ENCODE measurements around the gene RND2. TPM values are rescaled to one million over a fixed set of nuclear protein-coding genes. Genes with fewer than 3 reads are reported as not detected.
"Not testable (repeated sequence)": the region's sequence is repeated elsewhere in the genome, so short reads cannot be mapped to it uniquely, and the experiment has no call there.

RND2 gene
- total and polyA plus RNA-seq, 9 donors = 0.35 to 1.2 (median 0.81) TPM

GRCh38 chr17:42989726-42990652, 35.0 kb upstream of the RND2 start:
- peaks cover 45% of the 10 kb centered on the region for H3K36me3 ChIP-seq (ENCODE audit: control insufficient read depth, insufficient read depth, low read length)
- 67% methylated on average over 2 of the region's 6 CpGs for WGBS (ENCODE audit: insufficient coverage)
- DNase-seq = no peak

GRCh38 chr17:42991471-42991870, 33.6 kb upstream of the RND2 start:
- no peaks in the 10 kb centered on the region for H3K4me1 ChIP-seq (ENCODE audit: control insufficient read depth, insufficient read depth, low read length)
- H3K4me3 ChIP-seq (ENCODE audit: low read length) = no peak overlapping the region
- no peaks in the 10 kb centered on the region for H3K27me3 ChIP-seq (ENCODE audit: control insufficient read depth, insufficient read depth, low read length)
- DNase-seq = no peak
- WGBS (ENCODE audit: insufficient coverage) = 98% methylated on average over 5 of the region's 6 CpGs
- no peaks in the 10 kb centered on the region for H3K9me3 ChIP-seq (replicated peaks; ENCODE audit: control insufficient read depth, low read depth, low read length)
- H3K36me3 ChIP-seq (ENCODE audit: control insufficient read depth, insufficient read depth, low read length) = peaks cover 43% of the 10 kb centered on the region
- no peak overlapping the region for H3K27ac ChIP-seq (ENCODE audit: low read length)

More at GRCh38 chr17:42989726-42990652, 35.0 kb upstream of the RND2 start:
- no peaks in the 10 kb centered on the region for H3K4me1 ChIP-seq (ENCODE audit: control insufficient read depth, insufficient read depth, low read length)
- no peak overlapping the region for H3K4me3 ChIP-seq (ENCODE audit: low read length)
- no peaks in the 10 kb centered on the region for H3K9me3 ChIP-seq (replicated peaks; ENCODE audit: control insufficient read depth, low read depth, low read length)
- no peaks in the 10 kb centered on the region for H3K27me3 ChIP-seq (ENCODE audit: control insufficient read depth, insufficient read depth, low read length)
- no peak overlapping the region for H3K27ac ChIP-seq (ENCODE audit: low read length)

DNA sequence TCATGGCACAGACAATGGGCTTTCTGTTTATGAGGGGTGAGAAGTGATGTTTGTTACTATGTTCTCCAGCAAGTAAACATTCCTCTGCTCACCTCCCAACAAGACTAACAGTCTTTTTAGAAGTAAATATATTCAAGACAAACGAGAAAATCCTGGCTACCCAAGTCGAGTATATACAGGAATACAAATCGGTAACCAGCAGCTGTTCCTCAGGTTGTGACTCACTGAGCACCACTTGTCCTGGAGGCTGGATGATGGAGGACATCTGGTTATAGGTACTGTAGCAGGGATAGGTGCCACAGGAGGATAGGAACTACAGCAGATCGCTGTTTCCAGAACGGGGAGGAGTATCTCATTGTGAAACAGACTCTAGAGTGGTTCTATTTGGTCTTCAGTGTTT, 32.2 kb upstream of the RND2 start:
- DNase-seq = no peak
- no peak overlapping the region for H3K27ac ChIP-seq (ENCODE audit: low read length)
- no peak overlapping the region for H3K4me3 ChIP-seq (ENCODE audit: low read length)
- 91% methylated on average over 3 of the region's 5 CpGs for WGBS (ENCODE audit: insufficient coverage)
- H3K27me3 ChIP-seq (ENCODE audit: control insufficient read depth, insufficient read depth, low read length) = no peaks in the 10 kb centered on the region
- peaks cover 6% of the 10 kb centered on the region for H3K4me1 ChIP-seq (ENCODE audit: control insufficient read depth, insufficient read depth, low read length)
- peaks cover 36% of the 10 kb centered on the region for H3K36me3 ChIP-seq (ENCODE audit: control insufficient read depth, insufficient read depth, low read length)
- H3K9me3 ChIP-seq (replicated peaks; ENCODE audit: control insufficient read depth, low read depth, low read length) = no peaks in the 10 kb centered on the region

- DNase-seq; H3K4me3 ChIP-seq (ENCODE audit: low read length); H3K4me1 ChIP-seq (ENCODE audit: control insufficient read depth, insufficient read depth, low read length); H3K27me3 ChIP-seq (ENCODE audit: control insufficient read depth, insufficient read depth, low read length); H3K9me3 ChIP-seq (replicated peaks; ENCODE audit: control insufficient read depth, low read depth, low read length); H3K27ac ChIP-seq (ENCODE audit: low read length): not testable (repeated sequence)
- peaks cover 30% of the 10 kb centered on the region for H3K36me3 ChIP-seq (ENCODE audit: control insufficient read depth, insufficient read depth, low read length)
- 40% methylated on average over 1 of the region's 10 CpGs for WGBS (ENCODE audit: insufficient coverage)
Measured at GRCh38 chr17:42993913-42994312, 31.1 kb upstream of the RND2 start.

- H3K27ac ChIP-seq (ENCODE audit: low read length) = peak overlapping the region; percentile 98
- peak overlapping the region; percentile 32 for H3K4me3 ChIP-seq (ENCODE audit: low read length)
- no peak for DNase-seq
- no peaks in the 10 kb centered on the region for H3K27me3 ChIP-seq (ENCODE audit: control insufficient read depth, insufficient read depth, low read length)
- WGBS (ENCODE audit: insufficient coverage) = no CpG with 5 or more reads among the region's 5 CpGs
- peaks cover 16% of the 10 kb centered on the region for H3K4me1 ChIP-seq (ENCODE audit: control insufficient read depth, insufficient read depth, low read length)
- H3K9me3 ChIP-seq (replicated peaks; ENCODE audit: control insufficient read depth, low read depth, low read length) = no peaks in the 10 kb centered on the region
- peaks cover 35% of the 10 kb centered on the region for H3K36me3 ChIP-seq (ENCODE audit: control insufficient read depth, insufficient read depth, low read length)
Measured at GRCh38 chr17:42997390-42997983, 27.5 kb upstream of the RND2 start.

- Histone ChIP-seq H3K27me3 (ENCODE audit: control insufficient read depth, insufficient read depth, low read length) (no peaks in the 10 kb centered on the region), H3K27ac (ENCODE audit: low read length) (peak within 1 kb of the TSS; percentile 98), H3K9me3 (replicated peaks; ENCODE audit: control insufficient read depth, low read depth, low read length) (no peaks in the 10 kb centered on the region), H3K4me3 (ENCODE audit: low read length) (peak within 1 kb of the TSS; percentile 99), H3K4me1 (ENCODE audit: control insufficient read depth, insufficient read depth, low read length) (peaks cover 16% of the 10 kb centered on the region), H3K36me3 (ENCODE audit: control insufficient read depth, insufficient read depth, low read length) (peaks cover 40% of the 10 kb centered on the region)
- peak; percentile 100 for DNase-seq
- 1% methylated on average over 41 of the region's 49 CpGs for WGBS (ENCODE audit: insufficient coverage)
Measured at GRCh38 chr17:42997984-42998938, 26.8 kb upstream of the RND2 start, which contains the start of gene RPL27. Gene RPL27 (plus strand): TSS chr17:42998419. CDS start chr17:42998751, 332 bp downstream.

- Histone ChIP-seq H3K4me1 (ENCODE audit: control insufficient read depth, insufficient read depth, low read length) (peaks cover 16% of the 10 kb centered on the region), H3K4me3 (ENCODE audit: low read length) (peak overlapping the region; percentile 99), H3K36me3 (ENCODE audit: control insufficient read depth, insufficient read depth, low read length) (peaks cover 46% of the 10 kb centered on the region), H3K27ac (ENCODE audit: low read length) (peak overlapping the region; percentile 98), H3K9me3 (replicated peaks; ENCODE audit: control insufficient read depth, low read depth, low read length) (no peaks in the 10 kb centered on the region), H3K27me3 (ENCODE audit: control insufficient read depth, insufficient read depth, low read length) (no peaks in the 10 kb centered on the region)
- DNase-seq = no peak
- 10% methylated on average over 4 of the region's 10 CpGs for WGBS (ENCODE audit: insufficient coverage)
Measured at GRCh38 chr17:42999003-42999525, 26.0 kb upstream of the RND2 start.

DNA sequence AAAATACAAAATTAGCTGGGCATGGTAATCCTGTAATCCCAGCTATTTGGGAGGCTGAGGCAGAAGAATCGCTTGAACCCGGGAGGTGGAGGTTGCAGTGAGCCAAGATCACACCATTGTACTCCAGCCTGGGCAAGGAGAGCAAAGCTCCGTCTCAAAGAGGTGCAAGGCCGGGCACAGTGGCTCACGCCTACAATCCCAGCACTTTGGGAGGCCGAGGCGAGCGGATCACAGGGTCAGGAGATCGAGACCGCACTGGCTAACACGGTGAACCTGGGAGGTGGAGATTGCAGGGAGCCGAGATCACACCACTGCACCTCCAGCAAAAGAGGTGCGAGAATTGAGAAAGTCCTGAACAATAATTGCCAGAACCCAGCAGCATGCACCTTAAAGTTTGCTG, 24.1 kb upstream of the RND2 start:
- H3K9me3 ChIP-seq (replicated peaks; ENCODE audit: control insufficient read depth, low read depth, low read length); H3K27me3 ChIP-seq (ENCODE audit: control insufficient read depth, insufficient read depth, low read length); H3K4me3 ChIP-seq (ENCODE audit: low read length); H3K27ac ChIP-seq (ENCODE audit: low read length); DNase-seq: not testable (repeated sequence)
- Histone ChIP-seq H3K4me1 (ENCODE audit: control insufficient read depth, insufficient read depth, low read length) (peaks cover 16% of the 10 kb centered on the region), H3K36me3 (ENCODE audit: control insufficient read depth, insufficient read depth, low read length) (peaks cover 51% of the 10 kb centered on the region)
- WGBS (ENCODE audit: insufficient coverage) = 93% methylated on average over 13 of the region's 13 CpGs

DNA sequence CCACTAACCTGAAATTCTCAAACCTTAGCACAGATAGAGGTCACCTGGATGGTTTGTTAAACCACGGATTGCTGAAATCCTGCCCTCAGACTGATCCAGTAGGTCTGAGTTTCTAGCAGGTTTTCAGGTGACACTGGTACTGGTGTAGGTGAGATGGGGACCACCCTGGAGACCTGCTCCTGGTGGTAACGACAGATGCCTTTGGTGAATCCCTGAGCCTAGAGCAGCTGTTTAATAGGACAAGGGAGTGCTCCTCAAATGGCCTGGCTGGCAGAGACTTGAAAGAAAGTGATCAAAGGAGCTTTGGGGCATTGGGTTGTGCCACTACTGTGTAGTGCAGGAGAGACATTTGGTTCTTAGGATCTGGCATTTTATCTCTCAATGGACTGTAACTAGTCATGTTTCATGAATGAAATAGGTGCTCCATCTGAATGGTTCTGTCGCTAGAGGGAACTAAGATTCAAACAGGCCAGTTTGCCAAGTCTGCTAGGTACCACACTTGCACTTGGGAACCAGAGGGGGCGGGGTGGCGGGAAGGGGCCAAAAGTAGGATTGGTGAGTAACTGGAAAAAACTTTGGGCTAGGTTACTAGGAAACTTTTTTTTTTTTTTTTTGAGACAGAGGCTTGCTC, 21.4 kb upstream of the RND2 start:
- Histone ChIP-seq H3K27ac (ENCODE audit: low read length) (no peak overlapping the region), H3K4me3 (ENCODE audit: low read length) (no peak overlapping the region), H3K9me3 (replicated peaks; ENCODE audit: control insufficient read depth, low read depth, low read length) (no peaks in the 10 kb centered on the region), H3K4me1 (ENCODE audit: control insufficient read depth, insufficient read depth, low read length) (peaks cover 17% of the 10 kb centered on the region), H3K27me3 (ENCODE audit: control insufficient read depth, insufficient read depth, low read length) (no peaks in the 10 kb centered on the region), H3K36me3 (ENCODE audit: control insufficient read depth, insufficient read depth, low read length) (peaks cover 51% of the 10 kb centered on the region)
- WGBS (ENCODE audit: insufficient coverage) = 90% methylated on average over 4 of the region's 5 CpGs
- no peak for DNase-seq

Data from muscle of leg (tissue), 11 donors.